H1 (cell line): Measurements from ENCODE around the gene CX3CR1.

Source experiments
- ATF3 ChIP-seq: IDR thresholded peaks from 2 replicates; pipeline ENCODE4 v1.6.1; 2011; ENCODE audit warnings: low read depth, mild to moderate bottlenecking, low read length; ENCODE audit not compliant: insufficient read depth
- CTCF ChIP-seq, 3 experiments: IDR thresholded peaks; 1 replicate in 2 of 3; 2 replicates in 1 of 3; pipeline versions ENCODE4 v1.5.1 to v1.6.1; 2011; ENCODE audit warnings: low read length in 3 of 3, mild to moderate bottlenecking in 3 of 3, inconsistent platforms in 2 of 3, low read depth in 1 of 3, moderate library complexity in 1 of 3; ENCODE audit not compliant: insufficient read depth in 1 of 3; ENCODE audit errors: control extremely low read depth in 1 of 3
- EP300 ChIP-seq, 2 experiments: IDR thresholded peaks; 1 replicate in 1 of 2; 2 replicates in 1 of 2; pipeline ENCODE4 v1.6.1; 2011 to 2012; ENCODE audit warnings: low read depth in 2 of 2, low read length in 2 of 2, mild to moderate bottlenecking in 2 of 2, borderline replicate concordance in 1 of 2, inconsistent platforms in 1 of 2, moderate library complexity in 1 of 2
- HDAC2 ChIP-seq, 2 experiments: fragments of 300-600 bp in 1 of 2; sonication (generic) in 1 of 2; IDR thresholded peaks; 2 replicates each; pipeline ENCODE4 v1.6.1; 2011 to 2012; ENCODE audit warnings: low read depth in 2 of 2, low read length in 2 of 2, mild to moderate bottlenecking in 2 of 2, moderate library complexity in 2 of 2, borderline replicate concordance in 1 of 2, inconsistent platforms in 1 of 2
- MAX ChIP-seq: IDR thresholded peaks from 2 replicates; pipeline ENCODE4 v1.6.1; 2012; ENCODE audit warnings: inconsistent platforms
- NANOG ChIP-seq: IDR thresholded peaks from 2 replicates; pipeline ENCODE4 v1.6.1; 2011; ENCODE audit warnings: low read length, low read depth, mild to moderate bottlenecking, inconsistent platforms; ENCODE audit not compliant: insufficient read depth, poor library complexity, severe bottlenecking
- POLR2AphosphoS5 ChIP-seq: IDR thresholded peaks from 2 replicates; pipeline ENCODE4 v1.6.1; 2011; ENCODE audit warnings: low read depth, low read length
- SP1 ChIP-seq: IDR thresholded peaks from 2 replicates; pipeline ENCODE4 v1.6.1; 2011; ENCODE audit warnings: low read depth, low read length
- TBP ChIP-seq: IDR thresholded peaks from 2 replicates; pipeline ENCODE4 v1.6.1; 2011; ENCODE audit warnings: low read depth, low read length, improper control_type of control experiment
- USF2 ChIP-seq: IDR thresholded peaks from 2 replicates; pipeline ENCODE4 v1.6.1; 2011; ENCODE audit warnings: low read length, improper control_type of control experiment
- YY1 ChIP-seq: IDR thresholded peaks from 2 replicates; pipeline ENCODE4 v1.6.1; 2011; ENCODE audit warnings: low read depth, mild to moderate bottlenecking, low read length

- TF ChIP-seq CTCF (IDR thresholded peaks at IDR 0.05; ENCODE audit: control extremely low read depth in 1 of 3, insufficient read depth in 1 of 3, low read depth in 1 of 3, low read length in 3 of 3) (no peak), NANOG (no peak), YY1 (no peak), MAX (no peak), USF2 (no peak), ATF3 (no peak), EP300 (IDR thresholded peaks at IDR 0.05; ENCODE audit: borderline replicate concordance in 1 of 2, low read depth in 2 of 2, low read length in 2 of 2) (no peak), HDAC2 (IDR thresholded peaks at IDR 0.05; ENCODE audit: borderline replicate concordance in 1 of 2, low read depth in 2 of 2, low read length in 2 of 2) (no peak), TBP (no peak), POLR2AphosphoS5 (no peak), SP1 (no peak)
Observed at GRCh38 chr3:39228496-39228895, 51.3 kb downstream of the CX3CR1 start.
